GM21367 (cell line): ENCODE data around the gene LRP2.
A peak's percentile ranks its signal among the peaks of the same experiment; 100 is the strongest.
"Not testable (repeated sequence)": the region's sequence is repeated elsewhere in the genome, so short reads cannot be mapped to it uniquely, and the experiment has no call there.

Experiments used
- ATAC-seq: cut with Tn5 transposase; IDR thresholded peaks from one replicate; pipeline ENCODE4 v1.9.1; 2021; ENCODE audit not compliant: unreplicated experiment

LRP2 gene

GRCh38 chr2:169178804-169179390 is 183.4 kb downstream of the LRP2 start:
- ATAC-seq: no peak

- no peak for ATAC-seq
These were observed 184.0 kb downstream of the LRP2 start for GRCh38 chr2:169178364-169178763.

- ATAC-seq: no peak
These were observed 187.2 kb downstream of the LRP2 start for GRCh38 chr2:169175112-169175511.

- ATAC-seq: no peak
These were observed 188.5 kb downstream of the LRP2 start for GRCh38 chr2:169173876-169174275.

- ATAC-seq: no peak
These were observed 189.4 kb downstream of the LRP2 start for GRCh38 chr2:169172914-169173313.

- ATAC-seq: no peak
These were observed 190.1 kb downstream of the LRP2 start for GRCh38 chr2:169172151-169172735.

GRCh38 chr2:169165791-169166190 is 196.5 kb downstream of the LRP2 start:
- ATAC-seq: no peak

- ATAC-seq: no peak
These were observed 198.0 kb downstream of the LRP2 start for GRCh38 chr2:169164311-169164710.

- no peak for ATAC-seq
These were observed 199.7 kb downstream of the LRP2 start for GRCh38 chr2:169162613-169163012.

- ATAC-seq: no peak
These were observed 201.3 kb downstream of the LRP2 start for GRCh38 chr2:169160926-169161481.

GRCh38 chr2:169159686-169160085 is 202.6 kb downstream of the LRP2 start:
- no peak for ATAC-seq

GRCh38 chr2:169158874-169159273 is 203.5 kb downstream of the LRP2 start:
- ATAC-seq: no peak

- no peak for ATAC-seq
These were observed 216.1 kb downstream of the LRP2 start for GRCh38 chr2:169146220-169146619.

- ATAC-seq: no peak
These were observed 218.3 kb downstream of the LRP2 start for GRCh38 chr2:169143998-169144397.

GRCh38 chr2:169141713-169142352 is 220.5 kb downstream of the LRP2 start:
- ATAC-seq: peak; percentile 47

- no peak for ATAC-seq
These were observed 222.2 kb downstream of the LRP2 start for GRCh38 chr2:169139993-169140767.

- no peak for ATAC-seq
These were observed 223.2 kb downstream of the LRP2 start for GRCh38 chr2:169139145-169139544.

GRCh38 chr2:169137924-169138323 is 224.4 kb downstream of the LRP2 start:
- no peak for ATAC-seq

- no peak for ATAC-seq
These were observed 225.3 kb downstream of the LRP2 start for GRCh38 chr2:169136885-169137534.

GRCh38 chr2:169136428-169136827 is 225.9 kb downstream of the LRP2 start:
- not testable (repeated sequence) for ATAC-seq

GRCh38 chr2:169134272-169134671 is 228.1 kb downstream of the LRP2 start:
- ATAC-seq: not testable (repeated sequence)
